Measurements from ENCODE around the gene TNFSF12.

DNA sequence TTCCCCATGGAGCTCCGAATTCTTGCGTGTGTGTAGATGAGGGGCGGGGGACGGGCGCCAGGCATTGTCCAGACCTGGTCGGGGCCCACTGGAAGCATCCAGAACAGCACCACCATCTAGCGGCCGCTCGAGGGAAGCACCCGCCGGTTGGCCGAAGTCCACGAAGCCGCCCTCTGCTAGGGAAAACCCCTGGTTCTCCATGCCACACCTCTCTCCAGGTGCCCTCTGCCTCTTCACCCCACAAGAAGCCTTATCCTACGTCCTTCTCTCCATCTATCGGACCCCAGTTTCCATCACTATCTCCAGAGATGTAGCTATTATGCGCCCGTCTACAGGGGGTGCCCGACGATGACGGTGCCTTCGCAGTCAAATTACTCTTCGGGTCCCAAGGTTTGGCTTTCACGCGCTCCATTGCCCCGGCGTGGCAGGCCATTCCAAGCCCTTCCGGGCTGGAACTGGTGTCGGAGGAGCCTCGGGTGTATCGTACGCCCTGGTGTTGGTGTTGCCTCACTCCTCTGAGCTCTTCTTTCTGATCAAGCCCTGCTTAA, 12.2 kb downstream of the TNFSF12 start:
- TF ChIP-seq EP300 (IDR thresholded peaks at IDR 0.05): no peak
- TF ChIP-seq, protein P1, sequence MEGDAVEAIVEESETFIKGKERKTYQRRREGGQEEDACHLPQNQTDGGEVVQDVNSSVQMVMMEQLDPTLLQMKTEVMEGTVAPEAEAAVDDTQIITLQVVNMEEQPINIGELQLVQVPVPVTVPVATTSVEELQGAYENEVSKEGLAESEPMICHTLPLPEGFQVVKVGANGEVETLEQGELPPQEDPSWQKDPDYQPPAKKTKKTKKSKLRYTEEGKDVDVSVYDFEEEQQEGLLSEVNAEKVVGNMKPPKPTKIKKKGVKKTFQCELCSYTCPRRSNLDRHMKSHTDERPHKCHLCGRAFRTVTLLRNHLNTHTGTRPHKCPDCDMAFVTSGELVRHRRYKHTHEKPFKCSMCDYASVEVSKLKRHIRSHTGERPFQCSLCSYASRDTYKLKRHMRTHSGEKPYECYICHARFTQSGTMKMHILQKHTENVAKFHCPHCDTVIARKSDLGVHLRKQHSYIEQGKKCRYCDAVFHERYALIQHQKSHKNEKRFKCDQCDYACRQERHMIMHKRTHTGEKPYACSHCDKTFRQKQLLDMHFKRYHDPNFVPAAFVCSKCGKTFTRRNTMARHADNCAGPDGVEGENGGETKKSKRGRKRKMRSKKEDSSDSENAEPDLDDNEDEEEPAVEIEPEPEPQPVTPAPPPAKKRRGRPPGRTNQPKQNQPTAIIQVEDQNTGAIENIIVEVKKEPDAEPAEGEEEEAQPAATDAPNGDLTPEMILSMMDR (IDR thresholded peaks at IDR 0.05): peak in 5 of 7 experiments; percentile 66 to 93 (median 79)
- TF ChIP-seq POLR2AphosphoS5 (IDR thresholded peaks at IDR 0.05): peak in 1 of 3 donors; percentile 64

Measured in stomach (tissue), 4 donors.